Smooth muscle cell of the pulmonary artery (primary cell): ENCODE results near the gene MIS18A. TPM values are rescaled to one million over a fixed set of nuclear protein-coding genes. Genes with fewer than 3 reads are reported as not detected.

Source experiments
- total RNA-seq: library from RNA; depleted of rRNA; stranded (reverse); fragments of >200 nt; gene quantifications from 2 replicates; pipeline ENCODE4 v1.2.3, GENCODE V29; 2014

MIS18A gene
- total RNA-seq: 3.5 and 3.6 TPM in 2 replicates

GRCh38 chr21:32278518-32279376 is at the start of gene MIS18A:
TSS of gene MIS18A (minus strand) at chr21:32279049. CDS start at chr21:32279014, 35 bp downstream.

GRCh38 chr21:32298658-32299081 is 19.8 kb upstream of the MIS18A start, which contains the start of gene MRAP:
TSS of gene MRAP (plus strand) at chr21:32298855. CDS start at chr21:32298972, 117 bp downstream.

Other genes starting within 250 kb of the MIS18A start
- 0.13 TPM in 1 of 2 replicates, not detected in the other for gene MRAP, start 19.8 kb upstream of the MIS18A start, total RNA-seq
- 27.6 and 30.0 TPM in 2 replicates for gene URB1, start 114.0 kb upstream of the MIS18A start, total RNA-seq
- gene EVA1C, start 133.7 kb upstream of the MIS18A start, total RNA-seq: 8.5 TPM in 2 replicates